NB4 (cell line): ENCODE measurements around the gene DIO3.

Experiments used
- CTCF ChIP-seq: IDR thresholded peaks from one replicate; pipeline ENCODE4 v1.5.1; 2012; ENCODE audit warnings: low read depth, low read length
- MYC ChIP-seq: IDR thresholded peaks from 2 replicates; pipeline ENCODE4 v1.6.1; 2011; ENCODE audit warnings: low read depth, low read length

GRCh38 chr14:101594511-101595148 is 33.3 kb downstream of the DIO3 start:
- TF ChIP-seq CTCF: no peak
- no peak for TF ChIP-seq MYC
